KOPT-K1 (cell line): ENCODE results near the gene HIPK2.

Experiments
- H3K27ac ChIP-seq: fragments of 200-600 bp; sonication (generic); 2 replicates; pipeline ENCODE4 v1.5.1; 2016; ENCODE audit warnings: antibody characterized with exemption, mild to moderate bottlenecking, low read depth, low read length; ENCODE audit not compliant: poor library complexity, severe bottlenecking
- H3K36me3 ChIP-seq: fragments of 200-600 bp; sonication (generic); 2 replicates; pipeline ENCODE4 v1.5.1; 2017; ENCODE audit warnings: antibody characterized with exemption, mild to moderate bottlenecking, low read length, moderate library complexity; ENCODE audit not compliant: insufficient read depth
- H3K9me3 ChIP-seq: fragments of 200-600 bp; sonication (generic); 2 replicates; pipeline ENCODE4 v1.5.1; 2017; ENCODE audit warnings: antibody characterized with exemption, low read length, mild to moderate bottlenecking; ENCODE audit not compliant: insufficient read depth, poor library complexity, severe bottlenecking

The HIPK2 gene

GRCh38 chr7:139738772-139739171, 39.0 kb downstream of the HIPK2 start:
- H3K9me3 ChIP-seq, result no peaks in the 10 kb centered on the region
- H3K36me3 ChIP-seq, result no peaks in the 10 kb centered on the region
- H3K27ac ChIP-seq, result no peak overlapping the region

GRCh38 chr7:139738101-139738489, 39.7 kb downstream of the HIPK2 start:
- H3K9me3 ChIP-seq, result no peaks in the 10 kb centered on the region
- no peaks in the 10 kb centered on the region for H3K36me3 ChIP-seq
- H3K27ac ChIP-seq, result peak overlapping the region; percentile 22

GRCh38 chr7:139737221-139738100, 40.3 kb downstream of the HIPK2 start:
- no peaks in the 10 kb centered on the region for H3K9me3 ChIP-seq
- peak overlapping the region; percentile 22 for H3K27ac ChIP-seq
- H3K36me3 ChIP-seq, result no peaks in the 10 kb centered on the region

- no peaks in the 10 kb centered on the region for H3K36me3 ChIP-seq
- H3K27ac ChIP-seq, result peak overlapping the region; percentile 36
- no peaks in the 10 kb centered on the region for H3K9me3 ChIP-seq
These were observed 41.7 kb downstream of the HIPK2 start for GRCh38 chr7:139735912-139736595.

- Histone ChIP-seq H3K36me3 (no peaks in the 10 kb centered on the region), H3K27ac (peak overlapping the region; percentile 36), H3K9me3 (no peaks in the 10 kb centered on the region)
These were observed 42.3 kb downstream of the HIPK2 start for GRCh38 chr7:139735466-139735865.

- no peak overlapping the region for H3K27ac ChIP-seq
- H3K9me3 ChIP-seq, result no peaks in the 10 kb centered on the region
- no peaks in the 10 kb centered on the region for H3K36me3 ChIP-seq
These were observed 43.4 kb downstream of the HIPK2 start for GRCh38 chr7:139734395-139734794.

- H3K27ac ChIP-seq, result no peak overlapping the region
- H3K9me3 ChIP-seq, result no peaks in the 10 kb centered on the region
- H3K36me3 ChIP-seq, result no peaks in the 10 kb centered on the region
These were observed 44.0 kb downstream of the HIPK2 start for GRCh38 chr7:139733751-139734150.

GRCh38 chr7:139732471-139733167, 45.2 kb downstream of the HIPK2 start:
- Histone ChIP-seq H3K36me3 (no peaks in the 10 kb centered on the region), H3K27ac (no peak overlapping the region)

GRCh38 chr7:139731802-139732470, 45.9 kb downstream of the HIPK2 start:
- Histone ChIP-seq H3K36me3 (no peaks in the 10 kb centered on the region), H3K9me3 (no peaks in the 10 kb centered on the region), H3K27ac (peak overlapping the region; percentile 22)

More at GRCh38 chr7:139732471-139733167, 45.2 kb downstream of the HIPK2 start:
- H3K9me3 ChIP-seq, result no peaks in the 10 kb centered on the region

GRCh38 chr7:139730746-139731612, 46.8 kb downstream of the HIPK2 start:
- Histone ChIP-seq H3K36me3 (no peaks in the 10 kb centered on the region), H3K9me3 (no peaks in the 10 kb centered on the region), H3K27ac (peak overlapping the region; percentile 22)

- Histone ChIP-seq H3K27ac (no peak overlapping the region), H3K36me3 (no peaks in the 10 kb centered on the region), H3K9me3 (no peaks in the 10 kb centered on the region)
These were observed 49.6 kb downstream of the HIPK2 start for GRCh38 chr7:139728203-139728602.

GRCh38 chr7:139727151-139727705, 50.6 kb downstream of the HIPK2 start:
- no peaks in the 10 kb centered on the region for H3K36me3 ChIP-seq
- no peak overlapping the region for H3K27ac ChIP-seq
- no peaks in the 10 kb centered on the region for H3K9me3 ChIP-seq

- no peaks in the 10 kb centered on the region for H3K36me3 ChIP-seq
- H3K9me3 ChIP-seq, result no peaks in the 10 kb centered on the region
- H3K27ac ChIP-seq, result no peak overlapping the region
These were observed 51.3 kb downstream of the HIPK2 start for GRCh38 chr7:139726485-139726869.
